Small intestine (tissue), 7 donors: ENCODE results near the gene PERM1. TPM values are rescaled to one million over a fixed set of nuclear protein-coding genes. Genes with fewer than 3 reads are reported as not detected.
A peak's percentile ranks its signal among the peaks of the same experiment; 100 is the strongest.

Source experiments
- DNase-seq, 2 donors: peaks; one replicate each; pipeline versions ENCODE4 v3.0.0 to v3.0.0-alpha.2; 2013
- FAIRE-seq: peaks from 2 replicates; lab custom pipeline; 2012; peaks lifted over from hg19 to GRCh38; lab: Jason Lieb, UNC
- H3K27ac ChIP-seq, 3 donors: one replicate each; pipeline ENCODE4 v1.5.1; 2013; ENCODE audit warnings: low read length in 2 of 3, mild to moderate bottlenecking in 2 of 3, control low read depth in 1 of 3, inconsistent platforms in 1 of 3, low read depth in 1 of 3, moderate library complexity in 1 of 3
- H3K27me3 ChIP-seq, 3 donors: one replicate each; pipeline ENCODE4 v1.6.1; 2013; ENCODE audit warnings: low read length in 3 of 3, inconsistent platforms in 1 of 3; ENCODE audit not compliant: control insufficient read depth in 3 of 3, insufficient read depth in 3 of 3
- H3K36me3 ChIP-seq, 3 donors: one replicate each; pipeline ENCODE4 v1.6.1; 2013; ENCODE audit warnings: low read length in 3 of 3, inconsistent platforms in 1 of 3, low read depth in 1 of 3, mild to moderate bottlenecking in 1 of 3, moderate library complexity in 1 of 3; ENCODE audit not compliant: control insufficient read depth in 3 of 3, insufficient read depth in 2 of 3
- H3K4me1 ChIP-seq, 3 donors: one replicate each; pipeline ENCODE4 v1.6.1; 2013; ENCODE audit warnings: low read length in 2 of 3, inconsistent platforms in 1 of 3, low read depth in 1 of 3, mild to moderate bottlenecking in 1 of 3, moderate library complexity in 1 of 3; ENCODE audit not compliant: control insufficient read depth in 3 of 3, insufficient read depth in 2 of 3
- H3K4me3 ChIP-seq, 3 donors: one replicate each; pipeline ENCODE4 v1.5.1; 2013; ENCODE audit warnings: low read length in 3 of 3, control low read depth in 1 of 3, inconsistent platforms in 1 of 3, low read depth in 1 of 3, mild to moderate bottlenecking in 1 of 3, moderate library complexity in 1 of 3
- H3K9me3 ChIP-seq, 2 donors: one replicate each; pipeline ENCODE4 v1.6.1; 2013; ENCODE audit warnings: low read depth in 1 of 2, low read length in 1 of 2; ENCODE audit not compliant: control insufficient read depth in 2 of 2, insufficient read depth in 1 of 2
- WGBS, 3 donors: extraction: QIAGEN DNeasy Blood & Tissue Kit; methylation state at CpG; one replicate each; pipeline ENCODE4 v1.1.7; 2013; 5-methylcytosine and 5-hydroxymethylcytosine counted together
- polyA plus RNA-seq, 4 donors: library from polyadenylated mRNA; stranded (reverse) in 3 of 4; unstranded in 1 of 4; fragments of 200-250 nt in 3 of 4; fragments of 120-200 nt in 1 of 4; gene quantifications; one replicate each; pipeline versions ENCODE4 v1.2.1 to v1.2.3, GENCODE V29; 2013
- donor health status: healthy with polysubstance abuse.
- donor health status: control.
- donor health status: control.
- donor health status: Bipolar disorder and iron deficiency.
- donor health status: healthy.

PERM1 gene
- polyA plus RNA-seq, 4 donors: 0.22 to 1.6 (median 0.30) TPM; not detected in 1

DNA sequence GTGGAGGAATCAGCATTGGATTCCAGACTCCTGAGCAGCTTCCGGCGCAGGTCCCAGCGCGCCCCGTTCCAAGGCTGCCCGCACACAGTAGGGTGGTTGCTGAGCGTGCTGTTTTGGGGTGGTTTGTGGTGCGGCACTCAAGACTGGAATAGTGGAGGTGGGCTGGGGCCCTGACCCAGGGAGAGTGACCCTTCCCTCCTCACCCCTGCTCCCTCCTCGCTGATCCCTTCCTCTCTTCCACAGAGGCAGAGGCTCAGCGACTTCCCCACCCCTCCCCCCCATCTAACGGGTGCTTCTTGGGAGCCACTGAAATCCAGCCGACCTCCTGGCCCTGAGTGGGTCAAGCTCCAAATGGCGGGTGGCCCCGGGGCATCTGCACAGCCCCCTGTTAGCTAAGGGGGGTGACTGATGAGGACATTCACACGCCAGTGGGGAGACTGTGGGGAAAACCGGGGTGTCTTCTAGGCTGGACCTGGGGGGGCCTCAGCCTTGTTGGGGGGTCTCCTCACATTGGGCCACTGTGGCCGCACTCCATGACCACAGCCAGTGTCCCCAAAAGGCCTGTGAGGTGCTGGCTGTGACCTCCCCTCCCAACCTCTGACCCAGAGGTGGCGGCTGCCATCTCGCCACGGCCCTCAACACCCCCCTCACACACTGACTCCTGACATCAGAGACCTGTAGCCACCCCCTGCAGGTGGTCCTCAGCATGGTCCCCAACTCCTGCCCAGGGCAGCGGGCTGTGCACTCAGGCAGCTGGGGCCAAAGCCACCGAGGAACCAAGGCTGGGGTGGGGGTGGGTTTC lies 21.9 kb upstream of the PERM1 start:
- H3K36me3 ChIP-seq: peaks cover 0 to 12% (median 0%) of the 10 kb centered on the region in 3 donors
- H3K27ac ChIP-seq: no peak overlapping the region
- H3K4me1 ChIP-seq: peaks cover 0 to 43% (median 4%) of the 10 kb centered on the region in 3 donors
- peaks cover 0 to 4% of the 10 kb centered on the region in 2 donors for H3K9me3 ChIP-seq
- H3K4me3 ChIP-seq: no peak overlapping the region
- no peak for DNase-seq
- FAIRE-seq: no peak
- 80 to 85% (median 85%) methylated on average over 22 of the region's 22 CpGs for WGBS, 3 donors
- H3K27me3 ChIP-seq: peaks cover 0 to 25% (median 8%) of the 10 kb centered on the region in 3 donors

DNA sequence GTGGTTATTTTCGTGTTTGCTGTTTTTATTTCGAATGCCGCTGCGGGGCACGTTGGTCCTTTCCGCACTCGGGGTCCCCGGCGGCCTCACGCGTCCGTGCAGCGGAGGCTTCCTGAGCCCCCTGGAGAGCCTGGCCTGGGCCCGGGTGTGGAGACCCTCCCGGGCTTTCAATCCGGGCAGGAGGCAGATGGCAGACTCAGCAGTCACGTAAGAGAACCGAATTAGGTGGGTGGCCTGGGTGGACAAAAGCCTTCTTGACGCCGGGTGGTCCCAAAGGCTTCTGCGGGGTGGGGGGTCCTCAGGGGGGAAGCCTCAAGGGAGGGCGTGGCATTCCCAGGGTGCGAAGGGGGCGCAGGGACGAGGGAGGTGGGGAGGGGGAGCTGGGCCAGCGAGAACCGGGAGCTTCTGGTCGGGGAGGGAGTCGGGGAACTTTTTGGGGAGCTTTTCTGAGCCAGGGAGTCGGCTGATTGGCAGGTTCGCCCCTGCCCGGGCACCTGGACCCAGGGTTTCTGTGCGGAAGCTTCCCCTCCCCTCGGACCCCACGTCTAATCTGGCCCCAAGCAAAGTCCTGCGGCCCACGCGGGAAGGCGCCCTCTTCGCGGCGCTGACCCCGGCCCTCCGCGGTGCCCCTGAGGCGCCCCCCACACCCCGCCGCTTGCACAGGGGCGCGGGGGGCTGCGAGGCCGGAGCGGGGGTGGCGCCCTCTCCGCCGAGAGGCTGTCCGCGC lies 19.3 kb upstream of the PERM1 start:
- FAIRE-seq: no peak
- H3K4me3 ChIP-seq: peak overlapping the region in 2 of 3 donors; percentile 48 to 56
- no peaks in the 10 kb centered on the region for H3K9me3 ChIP-seq
- no peak for DNase-seq
- peaks cover 0 to 36% (median 4%) of the 10 kb centered on the region in 3 donors for H3K4me1 ChIP-seq
- H3K27ac ChIP-seq: peak overlapping the region in 2 of 3 donors; percentile 60 to 95
- H3K27me3 ChIP-seq: peaks cover 13 to 47% (median 16%) of the 10 kb centered on the region in 3 donors
- 2 to 8% (median 2%) methylated on average over 42 to 58 of the region's 58 CpGs for WGBS, 3 donors
- H3K36me3 ChIP-seq: peaks cover 0 to 15% (median 0%) of the 10 kb centered on the region in 3 donors

DNA sequence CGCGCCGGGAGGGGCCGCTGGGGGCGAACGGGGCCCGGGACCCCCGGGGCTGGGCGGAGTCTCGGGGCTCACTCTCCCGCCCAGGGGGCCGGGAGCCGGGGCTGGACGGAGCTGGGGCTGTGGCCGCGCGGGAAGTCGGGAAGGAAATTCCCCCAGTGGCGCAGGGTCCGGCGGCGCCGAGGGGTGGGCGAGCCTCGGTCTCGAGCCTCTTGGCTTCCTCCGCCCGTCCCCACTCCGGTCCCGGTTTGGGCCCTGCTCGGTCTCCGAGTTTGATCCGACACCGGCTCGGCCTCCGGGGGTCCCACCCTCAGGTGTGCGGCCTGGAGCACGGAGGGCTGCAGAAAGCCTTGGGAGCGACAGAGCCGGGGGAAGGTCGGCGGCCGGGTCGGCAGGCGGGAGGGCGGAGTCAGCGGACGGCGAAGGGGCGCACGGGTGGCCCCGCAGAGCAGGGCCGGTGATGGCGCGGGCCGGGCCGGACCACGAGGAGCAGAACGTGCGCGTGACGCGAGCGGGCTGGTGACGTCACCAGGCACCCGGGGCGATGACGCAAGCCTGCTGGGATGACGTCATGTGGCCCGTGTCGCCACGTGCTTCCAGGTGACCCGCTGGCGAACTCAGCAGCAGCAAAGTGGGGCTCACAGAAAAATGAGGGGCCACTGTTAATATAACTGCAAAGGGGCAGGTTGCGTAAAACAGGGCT lies 18.6 kb upstream of the PERM1 start:
- H3K9me3 ChIP-seq: no peaks in the 10 kb centered on the region
- H3K27me3 ChIP-seq: peaks cover 13 to 54% (median 16%) of the 10 kb centered on the region in 3 donors
- peaks cover 0 to 29% (median 4%) of the 10 kb centered on the region in 3 donors for H3K4me1 ChIP-seq
- H3K36me3 ChIP-seq: peaks cover 0 to 15% (median 0%) of the 10 kb centered on the region in 3 donors
- DNase-seq (peak in 1 of 2 donors; percentile 89), FAIRE-seq (no peak)
- H3K4me3 ChIP-seq: peak overlapping the region; percentile 38 to 73 (median 56)
- WGBS, 3 donors: 1 to 2% (median 1%) methylated on average over 54 to 75 of the region's 75 CpGs
- peak overlapping the region in 2 of 3 donors; percentile 95 for H3K27ac ChIP-seq

DNA sequence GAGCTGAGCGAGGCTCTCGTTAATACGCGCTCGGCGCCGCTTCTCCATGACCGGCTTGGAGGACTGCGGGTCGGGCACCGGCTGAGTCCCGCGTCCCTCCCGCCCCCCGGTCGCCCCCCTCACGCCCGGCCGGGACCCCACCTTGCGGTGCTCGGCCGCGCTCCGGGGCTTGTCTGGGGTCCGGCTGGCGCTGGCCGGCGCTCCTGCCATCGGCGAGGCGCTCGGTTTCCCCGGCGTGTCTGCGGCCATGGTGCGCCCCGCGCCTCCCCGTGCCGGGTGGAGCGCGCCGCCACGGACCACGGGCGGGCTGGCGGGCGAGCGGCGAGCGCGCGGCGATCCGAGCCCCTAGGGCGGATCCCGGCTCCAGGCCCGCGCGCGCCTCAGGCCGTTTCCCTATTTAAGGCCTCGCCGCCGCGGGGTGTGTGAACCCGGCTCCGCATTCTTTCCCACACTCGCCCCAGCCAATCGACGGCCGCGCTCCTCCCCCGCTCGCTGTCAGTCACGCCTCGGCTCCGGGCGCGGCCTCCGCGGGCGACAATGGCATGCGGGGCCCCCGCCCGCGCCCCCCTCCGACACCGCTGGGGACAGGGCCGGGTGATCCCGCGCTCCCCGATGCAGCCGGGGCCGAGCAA lies 17.9 kb upstream of the PERM1 start, which contains the start of gene HES4:
HES4 (minus strand) TSS at position 373 of the 632 bp plus-strand sequence; CDS start at position 249, 124 bp downstream.
- Histone ChIP-seq H3K4me3 (peak within 1 kb of the TSS; percentile 38 to 73 (median 56)), H3K36me3 (peaks cover 0 to 15% (median 0%) of the 10 kb centered on the region in 3 donors), H3K27me3 (peaks cover 13 to 59% (median 16%) of the 10 kb centered on the region in 3 donors), H3K27ac (peak within 1 kb of the TSS in 2 of 3 donors; percentile 95), H3K9me3 (no peaks in the 10 kb centered on the region), H3K4me1 (peaks cover 0 to 22% (median 4%) of the 10 kb centered on the region in 3 donors)
- DNase-seq (peak; percentile 81 to 95), FAIRE-seq (no peak)
- 1% methylated on average over 56 to 95 of the region's 95 CpGs for WGBS, 3 donors

DNA sequence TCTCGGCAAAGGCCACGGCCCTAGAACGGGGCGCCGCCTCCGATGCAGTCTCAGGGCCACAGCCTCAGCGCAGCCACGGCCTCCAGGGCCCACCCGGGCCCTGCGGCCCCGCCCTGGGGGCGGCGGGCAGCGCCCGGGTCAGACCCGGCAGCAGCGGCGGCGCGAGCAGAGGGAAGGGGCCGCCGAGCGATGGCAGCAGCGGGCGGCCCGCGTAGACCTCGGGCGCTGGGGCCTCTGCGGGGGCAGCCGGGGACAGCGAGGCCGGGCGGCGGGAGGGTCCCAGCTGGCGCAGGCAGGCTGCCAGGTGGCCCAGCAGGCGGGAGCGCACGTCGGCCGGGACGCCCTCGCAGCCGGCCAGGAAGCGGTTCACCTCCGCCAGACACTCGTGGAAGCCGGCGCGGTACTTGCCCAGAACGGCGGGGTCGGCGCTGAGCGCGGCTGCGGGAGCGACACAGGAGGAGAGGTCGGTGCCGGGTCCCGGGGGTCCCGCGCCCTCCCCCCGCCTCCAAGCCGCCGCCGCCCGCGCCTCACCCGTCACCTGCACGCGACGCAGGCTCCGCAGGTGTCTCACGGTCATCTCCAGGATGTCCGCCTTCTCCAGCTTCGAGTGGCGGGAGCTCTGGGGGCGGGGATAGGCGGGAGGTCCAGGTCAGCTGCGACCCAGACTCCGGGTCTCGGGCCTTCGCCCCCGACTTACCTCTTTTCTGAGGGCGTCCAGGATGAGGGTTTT lies 17.3 kb upstream of the PERM1 start:
- WGBS, 3 donors: 0 to 1% (median 1%) methylated on average over 42 to 86 of the region's 86 CpGs
- H3K9me3 ChIP-seq: no peaks in the 10 kb centered on the region
- FAIRE-seq: no peak

DNA sequence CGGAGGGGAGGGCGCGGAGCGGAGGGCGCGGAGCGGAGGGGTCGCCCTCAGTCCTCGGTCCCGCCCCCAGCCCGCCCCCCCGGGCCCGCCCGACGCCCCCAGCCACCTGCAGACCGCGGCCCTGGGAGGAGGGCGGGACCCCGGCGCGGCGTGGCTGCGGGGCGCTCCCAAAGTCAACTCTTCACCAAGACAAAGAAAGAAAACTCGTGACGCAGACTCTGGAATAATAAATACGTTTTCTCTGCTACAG lies 16.8 kb upstream of the PERM1 start:
- peaks cover 0 to 7% (median 0%) of the 10 kb centered on the region in 3 donors for H3K36me3 ChIP-seq
- H3K27me3 ChIP-seq: peaks cover 13 to 60% (median 13%) of the 10 kb centered on the region in 3 donors
- DNase-seq (peak in 1 of 2 donors; percentile 73), FAIRE-seq (no peak)
- no peak overlapping the region for H3K27ac ChIP-seq
- WGBS, 3 donors: 0% methylated on average over 3 to 27 of the region's 27 CpGs
- H3K4me3 ChIP-seq: peak overlapping the region; percentile 23 to 56 (median 34)
- peaks cover 0 to 13% (median 4%) of the 10 kb centered on the region in 3 donors for H3K4me1 ChIP-seq
- no peaks in the 10 kb centered on the region for H3K9me3 ChIP-seq

More for the DNA sequence above, 17.3 kb upstream of the PERM1 start:
- DNase-seq: peak in 1 of 2 donors; percentile 70
- peak overlapping the region; percentile 37 to 56 (median 38) for H3K4me3 ChIP-seq
- H3K27ac ChIP-seq: peak overlapping the region in 1 of 3 donors; percentile 60
- peaks cover 0 to 11% (median 0%) of the 10 kb centered on the region in 3 donors for H3K36me3 ChIP-seq
- H3K4me1 ChIP-seq: peaks cover 0 to 16% (median 4%) of the 10 kb centered on the region in 3 donors
- H3K27me3 ChIP-seq: peaks cover 13 to 60% (median 16%) of the 10 kb centered on the region in 3 donors

DNA sequence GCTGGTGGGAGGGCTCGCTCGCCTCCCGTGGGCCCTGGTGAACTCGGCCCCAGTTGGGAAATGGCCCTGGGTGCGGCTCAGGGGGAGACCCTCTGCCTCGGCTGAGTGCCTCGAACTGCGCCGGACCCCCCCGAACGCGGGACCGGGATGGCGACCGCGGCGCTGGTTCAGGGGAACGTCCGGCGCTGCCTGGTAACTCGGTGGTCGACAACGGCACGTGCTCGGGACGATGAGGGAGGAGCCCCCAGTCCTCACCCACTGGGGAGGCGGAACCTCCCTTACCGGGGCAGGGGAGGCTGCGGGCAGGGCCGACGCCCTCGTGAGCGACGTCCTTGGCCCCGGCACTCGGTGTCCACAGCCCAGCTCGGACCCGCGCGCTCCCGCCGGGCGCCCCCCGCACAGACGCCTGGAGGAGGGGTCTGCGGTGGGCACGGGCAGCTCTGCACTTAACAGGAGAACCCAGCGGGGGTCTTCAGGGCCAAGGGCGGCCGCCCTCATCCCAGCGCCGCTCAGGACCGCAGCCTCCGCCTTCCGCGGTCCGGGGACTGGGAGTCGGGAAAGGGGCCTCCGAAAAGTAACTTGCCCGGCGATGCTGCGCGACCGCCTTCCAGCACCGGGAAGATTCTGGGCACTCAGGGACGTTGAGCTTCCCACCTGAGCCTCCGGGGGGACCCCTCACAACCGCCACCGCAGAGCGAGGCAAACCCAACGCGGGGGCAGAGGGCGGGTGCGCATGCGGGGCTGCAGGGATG lies 16.3 kb upstream of the PERM1 start:
- no peak overlapping the region for H3K27ac ChIP-seq
- H3K27me3 ChIP-seq: peaks cover 13 to 60% (median 13%) of the 10 kb centered on the region in 3 donors
- 19 to 24% (median 23%) methylated on average over 68 to 75 of the region's 75 CpGs for WGBS, 3 donors
- H3K9me3 ChIP-seq: peaks cover 0 to 3% of the 10 kb centered on the region in 2 donors
- DNase-seq (no peak), FAIRE-seq (no peak)
- peaks cover 0 to 3% (median 0%) of the 10 kb centered on the region in 3 donors for H3K36me3 ChIP-seq
- H3K4me3 ChIP-seq: peak overlapping the region in 2 of 3 donors; percentile 15 to 56
- peaks cover 0 to 13% (median 4%) of the 10 kb centered on the region in 3 donors for H3K4me1 ChIP-seq
